Prostate gland (tissue), 2 donors: ENCODE data around the gene ROBO1. TPM values are rescaled to one million over a fixed set of nuclear protein-coding genes. Genes with fewer than 3 reads are reported as not detected.
"Not testable (repeated sequence)": the region's sequence is repeated elsewhere in the genome, so short reads cannot be mapped to it uniquely, and the experiment has no call there.

Experiments used
- DNase-seq: peaks from one replicate; pipeline ENCODE4 v3.0.0-alpha.2; 2019; ENCODE audit warnings: low spot score
- H3K27ac ChIP-seq, 2 donors: fragments of 200-600 bp; sonication (generic); 2 replicates each; pipeline ENCODE4 v1.5.1; 2017 to 2019
- H3K27me3 ChIP-seq: fragments of 200-600 bp; sonication (generic); replicated peaks from 2 replicates; pipeline ENCODE4 v1.5.1; 2019; ENCODE audit not compliant: insufficient read depth
- H3K36me3 ChIP-seq, 2 donors: fragments of 200-600 bp; sonication (generic); 1 replicate in 1 of 2; 2 replicates in 1 of 2; pipeline versions ENCODE4 v1.5.1 to v1.8.1; 2017 to 2019
- H3K4me1 ChIP-seq: fragments of 200-600 bp; sonication (generic); replicated peaks from 2 replicates; pipeline ENCODE4 v1.5.1; 2019
- H3K4me3 ChIP-seq, 2 donors: fragments of 200-600 bp; sonication (generic); 2 replicates each; pipeline ENCODE4 v1.5.1; 2017 to 2019
- H3K9me3 ChIP-seq: fragments of 200-600 bp; sonication (generic); 2 replicates; pipeline ENCODE4 v1.5.1; 2017
- CTCF ChIP-seq, 4 experiments: fragments of 200-600 bp in 2 of 4; fragments of 450-650 bp in 2 of 4; sonication (generic) in 2 of 4; IDR thresholded peaks; 1 replicate in 3 of 4; 2 replicates in 1 of 4; pipeline ENCODE4 v1.5.1; 2016 to 2019; ENCODE audit warnings: antibody characterized with exemption in 4 of 4, mild to moderate bottlenecking in 2 of 4, moderate library complexity in 2 of 4
- POLR2A ChIP-seq: fragments of 450-650 bp; IDR thresholded peaks from one replicate; pipeline ENCODE4 v1.6.1; 2016; ENCODE audit warnings: antibody characterized with exemption, mild to moderate bottlenecking
- POLR2AphosphoS5 ChIP-seq: sonication (generic); formaldehyde crosslinking; IDR thresholded peaks from one replicate; pipeline ENCODE4 v1.6.1; 2017; ENCODE audit warnings: antibody characterized with exemption
- WGBS: methylation state at CpG from one replicate; pipeline ENCODE4 v1.1.5; 2018; 5-methylcytosine and 5-hydroxymethylcytosine counted together
- intact Hi-C: fragments of 100-400 bp; cut with DNase I; formaldehyde crosslinking; loops from one replicate; pipeline ENCODE4 v1.14.2; 2022
- total RNA-seq, 2 donors: library from RNA; depleted of rRNA; stranded (reverse); fragments of >200 nt; gene quantifications; one replicate each; pipeline ENCODE4 v1.1.0, GENCODE V29; 2016

ROBO1 gene
- total RNA-seq, 2 donors from 2014 or later = 37.6 to 50.8 TPM

GRCh38 chr3:79809106-79809505, 41.3 kb upstream of the ROBO1 start:
- TF ChIP-seq POLR2A (no peak), CTCF (IDR thresholded peaks at IDR 0.05) (no peak), POLR2AphosphoS5 (no peak)
- Histone ChIP-seq H3K4me3 (no peak overlapping the region), H3K9me3 (no peaks in the 10 kb centered on the region), H3K27me3 (no peaks in the 10 kb centered on the region), H3K4me1 (no peaks in the 10 kb centered on the region), H3K36me3 (no peaks in the 10 kb centered on the region), H3K27ac (no peak overlapping the region)
- WGBS = 76% methylated on average over 2 of the region's 2 CpGs
- intact Hi-C loops = no loop called here
- no peak for DNase-seq

- no peak for DNase-seq
- WGBS = 48% methylated on average over 2 of the region's 2 CpGs
- Histone ChIP-seq H3K4me1 (no peaks in the 10 kb centered on the region), H3K9me3 (no peaks in the 10 kb centered on the region), H3K27me3 (no peaks in the 10 kb centered on the region), H3K4me3 (no peak overlapping the region), H3K36me3 (no peaks in the 10 kb centered on the region), H3K27ac (no peak overlapping the region)
- intact Hi-C loops = no loop called here
- no peak for TF ChIP-seq CTCF (IDR thresholded peaks at IDR 0.05)
- TF ChIP-seq POLR2AphosphoS5 = no peak
- TF ChIP-seq POLR2A = no peak
Observed at GRCh38 chr3:79808515-79808914, 40.7 kb upstream of the ROBO1 start.

- H3K36me3 ChIP-seq, H3K27me3 ChIP-seq, DNase-seq, H3K4me3 ChIP-seq, H3K27ac ChIP-seq, H3K4me1 ChIP-seq, intact Hi-C loops, H3K9me3 ChIP-seq: not testable (repeated sequence)
- WGBS = 88% methylated on average over 4 of the region's 4 CpGs
Observed at GRCh38 chr3:79790177-79790576, 22.4 kb upstream of the ROBO1 start.

- DNase-seq = no peak
- TF ChIP-seq CTCF (IDR thresholded peaks at IDR 0.05) (no peak), POLR2A (no peak), POLR2AphosphoS5 (no peak)
Observed at GRCh38 chr3:79773291-79773690, 5.5 kb upstream of the ROBO1 start.

GRCh38 chr3:79769229-79769628, 1.4 kb upstream of the ROBO1 start:
- DNase-seq = no peak
- no peaks in the 10 kb centered on the region for H3K4me1 ChIP-seq
- TF ChIP-seq POLR2AphosphoS5 (no peak), POLR2A (no peak), CTCF (IDR thresholded peaks at IDR 0.05) (no peak)
- no peak overlapping the region for H3K27ac ChIP-seq
- no peaks in the 10 kb centered on the region for H3K36me3 ChIP-seq
- H3K4me3 ChIP-seq = no peak overlapping the region
- WGBS = 64% methylated on average over 3 of the region's 3 CpGs
- intact Hi-C loops = no loop called here
- H3K27me3 ChIP-seq = no peaks in the 10 kb centered on the region
- H3K9me3 ChIP-seq = no peaks in the 10 kb centered on the region

More at GRCh38 chr3:79773291-79773690, 5.5 kb upstream of the ROBO1 start:
- no peaks in the 10 kb centered on the region for H3K27me3 ChIP-seq
- H3K27ac ChIP-seq = no peak overlapping the region
- H3K4me3 ChIP-seq = no peak overlapping the region
- H3K36me3 ChIP-seq = no peaks in the 10 kb centered on the region
- 86% methylated on average over 5 of the region's 5 CpGs for WGBS
- no peaks in the 10 kb centered on the region for H3K4me1 ChIP-seq
- H3K9me3 ChIP-seq = no peaks in the 10 kb centered on the region
- intact Hi-C loops = no loop called here
